Measurements from ENCODE around the gene HLF. TPM values are rescaled to one million over a fixed set of nuclear protein-coding genes. Genes with fewer than 3 reads are reported as not detected.

The HLF gene
- polyA plus RNA-seq, 3 donors = not detected

- intact Hi-C loops (cut with micrococcal nuclease) = no loop called here
- Histone ChIP-seq H3K4me1 (ENCODE audit: control insufficient read depth in 1 of 2, insufficient read depth in 2 of 2, low read length in 2 of 2) (no peaks in the 10 kb centered on the region), H3K4me2 (replicated peaks; ENCODE audit: extremely low read depth, low read length, poor library complexity, severe bottlenecking) (no peak overlapping the region), H3K27me3 (ENCODE audit: control insufficient read depth in 2 of 2, insufficient read depth in 2 of 2, low read length in 2 of 2) (no peaks in the 10 kb centered on the region), H3K27ac (ENCODE audit: low read depth in 1 of 2, low read length in 2 of 2) (no peak overlapping the region), H3K4me3 (replicated peaks in 1 of 3; ENCODE audit: low read depth in 2 of 3, low read length in 3 of 3) (no peak overlapping the region), H3K79me2 (ENCODE audit: insufficient read depth, low read length) (no peaks in the 10 kb centered on the region), H2AFZ (ENCODE audit: insufficient read depth, low read depth, low read length, poor library complexity, severe bottlenecking) (no peak overlapping the region), H3K9me3 (replicated peaks in 1 of 2; ENCODE audit: control insufficient read depth in 1 of 2, insufficient read depth in 1 of 2, low read length in 2 of 2) (peaks cover 0 to 2% of the 10 kb centered on the region in 2 donors), H3K36me3 (replicated peaks in 1 of 2; ENCODE audit: control insufficient read depth in 1 of 2, insufficient read depth in 2 of 2, low read length in 2 of 2) (no peaks in the 10 kb centered on the region), H4K20me1 (ENCODE audit: insufficient read depth, low read length) (no peaks in the 10 kb centered on the region), H3K9ac (ENCODE audit: insufficient read depth, low read length, poor library complexity, severe bottlenecking) (no peak overlapping the region)
- TF ChIP-seq, protein P1, sequence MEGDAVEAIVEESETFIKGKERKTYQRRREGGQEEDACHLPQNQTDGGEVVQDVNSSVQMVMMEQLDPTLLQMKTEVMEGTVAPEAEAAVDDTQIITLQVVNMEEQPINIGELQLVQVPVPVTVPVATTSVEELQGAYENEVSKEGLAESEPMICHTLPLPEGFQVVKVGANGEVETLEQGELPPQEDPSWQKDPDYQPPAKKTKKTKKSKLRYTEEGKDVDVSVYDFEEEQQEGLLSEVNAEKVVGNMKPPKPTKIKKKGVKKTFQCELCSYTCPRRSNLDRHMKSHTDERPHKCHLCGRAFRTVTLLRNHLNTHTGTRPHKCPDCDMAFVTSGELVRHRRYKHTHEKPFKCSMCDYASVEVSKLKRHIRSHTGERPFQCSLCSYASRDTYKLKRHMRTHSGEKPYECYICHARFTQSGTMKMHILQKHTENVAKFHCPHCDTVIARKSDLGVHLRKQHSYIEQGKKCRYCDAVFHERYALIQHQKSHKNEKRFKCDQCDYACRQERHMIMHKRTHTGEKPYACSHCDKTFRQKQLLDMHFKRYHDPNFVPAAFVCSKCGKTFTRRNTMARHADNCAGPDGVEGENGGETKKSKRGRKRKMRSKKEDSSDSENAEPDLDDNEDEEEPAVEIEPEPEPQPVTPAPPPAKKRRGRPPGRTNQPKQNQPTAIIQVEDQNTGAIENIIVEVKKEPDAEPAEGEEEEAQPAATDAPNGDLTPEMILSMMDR (IDR thresholded peaks at IDR 0.05) = no peak
- H3K27me3 Mint-ChIP-seq (ENCODE audit: low read depth in 3 of 3) = peaks cover 0 to 3% (median 0%) of the 10 kb centered on the region in 3 donors
- H3K4me3 Mint-ChIP-seq = no peak overlapping the region
- WGBS (ENCODE audit: insufficient coverage) = no CpG with 5 or more reads among the region's 3 CpGs
- peaks cover 9% of the 10 kb centered on the region for H3K4me1 Mint-ChIP-seq
- H3K27ac Mint-ChIP-seq = no peak overlapping the region
- H3K36me3 Mint-ChIP-seq = no peaks in the 10 kb centered on the region
- DNase-seq = no peak
- peaks cover 0 to 6% (median 0%) of the 10 kb centered on the region in 7 donors for H3K9me3 Mint-ChIP-seq
Measured at GRCh38 chr17:55216888-55217287, 47.9 kb upstream of the HLF start.

DNA sequence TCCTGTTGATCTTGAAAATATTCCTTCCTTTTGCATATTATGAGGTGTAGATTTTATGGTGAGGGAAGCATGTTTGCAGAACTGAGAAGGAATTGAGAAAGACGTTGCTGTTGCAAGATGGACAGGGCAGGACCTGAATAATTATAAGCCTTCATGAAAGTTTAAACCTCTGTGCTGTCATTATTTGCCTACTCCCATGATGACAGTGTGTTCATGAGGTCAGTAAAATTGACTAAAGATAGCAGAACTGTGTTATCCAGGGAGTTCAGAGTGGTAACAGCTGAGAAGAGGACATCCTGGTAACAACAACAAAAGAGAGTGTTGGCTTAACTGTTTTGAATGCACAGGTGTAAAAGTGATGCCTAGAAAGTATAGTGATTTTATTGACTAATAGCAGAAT lies 45.3 kb upstream of the HLF start:
- no CpG with 5 or more reads among the region's 1 CpG for WGBS (ENCODE audit: insufficient coverage)
- H3K27me3 ChIP-seq (ENCODE audit: control insufficient read depth in 2 of 2, insufficient read depth in 2 of 2, low read length in 2 of 2) = no peaks in the 10 kb centered on the region
- TF ChIP-seq, protein P1 (IDR thresholded peaks at IDR 0.05) = no peak
- peaks cover 0 to 2% of the 10 kb centered on the region in 2 donors for H3K9me3 ChIP-seq (replicated peaks in 1 of 2; ENCODE audit: control insufficient read depth in 1 of 2, insufficient read depth in 1 of 2, low read length in 2 of 2)
- no peak overlapping the region for H2AFZ ChIP-seq (ENCODE audit: insufficient read depth, low read depth, low read length, poor library complexity, severe bottlenecking)
- H3K4me1 Mint-ChIP-seq = peaks cover 9% of the 10 kb centered on the region
- no peak overlapping the region for H3K4me3 ChIP-seq (replicated peaks in 1 of 3; ENCODE audit: low read depth in 2 of 3, low read length in 3 of 3)
- no peak overlapping the region for H3K27ac ChIP-seq (ENCODE audit: low read depth in 1 of 2, low read length in 2 of 2)
- no peak overlapping the region for H3K27ac Mint-ChIP-seq
- peaks cover 0 to 3% (median 0%) of the 10 kb centered on the region in 3 donors for H3K27me3 Mint-ChIP-seq (ENCODE audit: low read depth in 3 of 3)
- no peak overlapping the region for H3K4me3 Mint-ChIP-seq
- intact Hi-C loops (cut with micrococcal nuclease) = no loop called here
- no peaks in the 10 kb centered on the region for H3K36me3 ChIP-seq (replicated peaks in 1 of 2; ENCODE audit: control insufficient read depth in 1 of 2, insufficient read depth in 2 of 2, low read length in 2 of 2)
- no peak overlapping the region for H3K9ac ChIP-seq (ENCODE audit: insufficient read depth, low read length, poor library complexity, severe bottlenecking)
- H3K79me2 ChIP-seq (ENCODE audit: insufficient read depth, low read length) = no peaks in the 10 kb centered on the region
- no peaks in the 10 kb centered on the region for H4K20me1 ChIP-seq (ENCODE audit: insufficient read depth, low read length)
- no peaks in the 10 kb centered on the region for H3K36me3 Mint-ChIP-seq
- H3K4me1 ChIP-seq (ENCODE audit: control insufficient read depth in 1 of 2, insufficient read depth in 2 of 2, low read length in 2 of 2) = no peaks in the 10 kb centered on the region
- DNase-seq = no peak
- peaks cover 0 to 8% (median 1%) of the 10 kb centered on the region in 7 donors for H3K9me3 Mint-ChIP-seq
- H3K4me2 ChIP-seq (replicated peaks; ENCODE audit: extremely low read depth, low read length, poor library complexity, severe bottlenecking) = no peak overlapping the region

All from CD14-positive monocyte (primary cell).